DOHH2 (cell line): Measurements from ENCODE around the gene ADGRL3.

Source experiments
- H3F3A ChIP-seq: fragments of 200-600 bp; sonication (generic), shearing (Covaris generic); 2 replicates; pipeline ENCODE4 v1.6.0; 2016; ENCODE audit warnings: antibody characterized with exemption, mild to moderate bottlenecking; ENCODE audit not compliant: control insufficient read depth, insufficient read depth
- H3K27ac ChIP-seq: fragments of 200-600 bp; sonication (generic); 2 replicates; pipeline ENCODE4 v1.5.1; 2014; ENCODE audit warnings: low read depth, mild to moderate bottlenecking, low read length, moderate library complexity
- H3K27me3 ChIP-seq: fragments of 200-600 bp; sonication (generic); 2 replicates; pipeline ENCODE4 v1.6.1; 2014; ENCODE audit warnings: mild to moderate bottlenecking, low read length, mixed read lengths; ENCODE audit not compliant: control insufficient read depth
- H3K36me3 ChIP-seq: fragments of 200-600 bp; sonication (generic); 2 replicates; pipeline ENCODE4 v1.6.1; 2014; ENCODE audit warnings: mild to moderate bottlenecking, low read length, moderate library complexity, mixed read lengths; ENCODE audit not compliant: control insufficient read depth
- H3K4me1 ChIP-seq: fragments of 200-600 bp; sonication (generic); 2 replicates; pipeline ENCODE4 v1.6.1; 2014; ENCODE audit warnings: mild to moderate bottlenecking, low read length, mixed read lengths; ENCODE audit not compliant: control insufficient read depth
- H3K4me2 ChIP-seq: fragments of 200-600 bp; sonication (generic); 2 replicates; pipeline ENCODE4 v1.6.0; 2014; ENCODE audit warnings: mild to moderate bottlenecking, low read length, moderate library complexity
- H3K4me3 ChIP-seq: fragments of 200-600 bp; sonication (generic); 2 replicates; pipeline ENCODE4 v1.5.1; 2014; ENCODE audit warnings: mild to moderate bottlenecking, low read length, mixed read lengths
- H3K79me2 ChIP-seq: fragments of 200-600 bp; sonication (generic); 2 replicates; pipeline ENCODE4 v1.6.1; 2014; ENCODE audit warnings: mild to moderate bottlenecking, low read length, mixed read lengths; ENCODE audit not compliant: control insufficient read depth
- H3K9me2 ChIP-seq: fragments of 200-600 bp; sonication (generic); replicated peaks from 2 replicates; pipeline ENCODE4 v1.6.1; 2014; ENCODE audit warnings: mild to moderate bottlenecking, low read length, mixed read lengths; ENCODE audit not compliant: control insufficient read depth
- H3K9me3 ChIP-seq: fragments of 200-600 bp; sonication (generic); 2 replicates; pipeline ENCODE4 v1.6.1; 2014; ENCODE audit warnings: antibody characterized with exemption, low read length, mixed read lengths; ENCODE audit not compliant: control insufficient read depth, insufficient read depth
- H4K20me1 ChIP-seq: fragments of 200-600 bp; sonication (generic); 2 replicates; pipeline ENCODE4 v1.6.0; 2014; ENCODE audit warnings: low read depth, mild to moderate bottlenecking, antibody characterized with exemption, low read length, moderate library complexity; ENCODE audit not compliant: control insufficient read depth, insufficient read depth
- CTCF ChIP-seq: fragments of 200-600 bp; sonication (generic); IDR thresholded peaks from one replicate; pipeline ENCODE4 v1.5.1; 2014; ENCODE audit warnings: antibody characterized with exemption, mild to moderate bottlenecking, low read depth, low read length; ENCODE audit not compliant: poor library complexity, severe bottlenecking
- EZH2phosphoT487 ChIP-seq: fragments of 200-600 bp; sonication (generic); IDR thresholded peaks from 2 replicates; pipeline ENCODE4 v1.6.1; 2017; ENCODE audit warnings: borderline replicate concordance, mild to moderate bottlenecking, antibody characterized with exemption, low read length, moderate library complexity, mixed read lengths

The ADGRL3 gene

DNA sequence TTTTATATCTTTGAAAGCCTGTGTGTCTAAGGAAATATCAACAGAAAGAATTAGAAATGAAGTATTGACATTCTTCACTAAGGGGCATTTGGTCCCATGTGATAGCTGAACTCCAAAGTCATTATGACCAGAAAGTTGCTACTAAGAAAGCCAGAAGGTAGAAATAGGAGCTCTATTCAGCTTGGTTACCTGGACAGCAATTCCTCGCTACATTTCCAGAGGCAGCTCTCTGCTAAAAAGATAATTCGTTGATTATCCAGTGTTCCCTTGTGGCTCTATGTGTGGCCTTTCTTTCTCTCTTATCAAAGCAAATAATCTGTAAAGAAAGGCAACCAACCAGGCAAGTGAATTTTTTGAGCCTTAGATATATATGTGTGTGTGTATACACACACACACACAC, 341.3 kb downstream of the ADGRL3 start:
- H3K4me2 ChIP-seq: no peak overlapping the region

DNA sequence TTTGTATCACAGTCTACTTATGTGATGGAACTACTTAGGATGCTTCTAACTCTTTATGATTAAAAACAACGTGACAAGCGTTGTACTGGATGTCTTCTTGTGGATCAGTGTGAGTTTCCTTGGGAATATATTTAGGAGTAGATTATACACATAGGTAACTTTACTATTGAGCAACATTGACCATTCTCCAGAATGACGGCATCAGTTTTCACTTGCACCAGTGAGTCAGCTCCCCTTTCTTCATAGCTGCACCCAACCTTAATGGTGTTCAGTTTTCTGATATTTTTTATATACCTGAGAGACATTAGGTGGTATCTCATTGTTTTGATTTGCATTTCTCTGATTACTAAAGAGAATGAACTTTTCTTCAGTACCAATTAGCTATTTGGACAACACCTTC, 343.9 kb downstream of the ADGRL3 start:
- Histone ChIP-seq H3K27me3 (no peaks in the 10 kb centered on the region), H3K79me2 (no peaks in the 10 kb centered on the region)

More for the DNA sequence above, 341.3 kb downstream of the ADGRL3 start:
- H3K36me3 ChIP-seq: no peaks in the 10 kb centered on the region
- TF ChIP-seq EZH2phosphoT487 (no peak), CTCF (no peak)
- no peaks in the 10 kb centered on the region for H4K20me1 ChIP-seq
- no peaks in the 10 kb centered on the region; the same call in 1 of the 2 replicates for H3K9me2 ChIP-seq
- H3K79me2 ChIP-seq: no peaks in the 10 kb centered on the region
- no peaks in the 10 kb centered on the region for H3K4me1 ChIP-seq
- no peak overlapping the region for H3K27ac ChIP-seq
- H3K9me3 ChIP-seq: peaks cover 3% of the 10 kb centered on the region; the same call in 1 of the 2 replicates
- no peaks in the 10 kb centered on the region for H3F3A ChIP-seq
- H3K27me3 ChIP-seq: no peaks in the 10 kb centered on the region
- H3K4me3 ChIP-seq: no peak overlapping the region

DNA sequence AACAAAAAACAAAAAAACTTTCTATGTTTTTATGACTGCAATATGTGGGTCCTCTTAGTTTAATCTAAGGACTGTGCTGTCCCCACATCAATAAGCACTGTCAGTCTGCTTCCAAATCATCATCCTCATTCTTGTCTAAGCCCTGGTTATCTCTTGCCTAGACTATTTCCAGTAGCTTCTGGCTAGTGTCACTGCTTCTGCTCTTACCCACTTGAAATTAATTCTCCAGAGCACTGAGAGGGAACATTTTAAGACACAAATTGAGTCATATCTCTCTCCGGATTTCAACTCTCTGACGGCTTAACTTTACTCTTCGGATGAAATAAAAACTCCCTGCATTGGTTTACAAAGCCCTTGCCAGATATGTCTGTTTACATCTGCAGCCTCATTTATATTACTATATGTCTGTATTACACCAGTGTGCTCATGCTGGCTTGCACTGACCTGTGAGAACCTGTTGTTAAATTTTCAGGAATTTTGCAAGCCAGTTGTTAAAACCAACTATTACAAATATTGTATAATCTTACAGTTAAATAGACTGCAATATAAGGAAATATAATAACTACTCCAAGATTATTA, 345.9 kb downstream of the ADGRL3 start:
- Histone ChIP-seq H3K4me2 (no peak overlapping the region), H3K9me2 (no peaks in the 10 kb centered on the region; the same call in 1 of the 2 replicates), H3K36me3 (no peaks in the 10 kb centered on the region), H3K4me1 (no peaks in the 10 kb centered on the region), H3K4me3 (no peak overlapping the region), H3K79me2 (no peaks in the 10 kb centered on the region), H3K9me3 (no peaks in the 10 kb centered on the region), H4K20me1 (no peaks in the 10 kb centered on the region), H3K27me3 (no peaks in the 10 kb centered on the region), H3F3A (no peaks in the 10 kb centered on the region), H3K27ac (no peak overlapping the region)
- TF ChIP-seq EZH2phosphoT487 (no peak), CTCF (no peak)

More for the DNA sequence above, 343.9 kb downstream of the ADGRL3 start:
- H3F3A ChIP-seq: no peaks in the 10 kb centered on the region
- H3K36me3 ChIP-seq: no peaks in the 10 kb centered on the region
- no peaks in the 10 kb centered on the region; the same call in 1 of the 2 replicates for H3K9me3 ChIP-seq
- TF ChIP-seq CTCF: no peak
- no peak for TF ChIP-seq EZH2phosphoT487
- H4K20me1 ChIP-seq: no peaks in the 10 kb centered on the region
- no peak overlapping the region for H3K27ac ChIP-seq
- no peak overlapping the region for H3K4me2 ChIP-seq
- no peaks in the 10 kb centered on the region for H3K4me1 ChIP-seq
- H3K9me2 ChIP-seq: no peaks in the 10 kb centered on the region; the same call in 1 of the 2 replicates
- H3K4me3 ChIP-seq: no peak overlapping the region
